AML-193 (cell line): Measurements from ENCODE around the gene COIL.

Experiments used
- DNase-seq, 2 experiments: peaks; one replicate each; lab custom pipeline; 2025; lab: John Stamatoyannopoulos, UW

Gene COIL

DNA sequence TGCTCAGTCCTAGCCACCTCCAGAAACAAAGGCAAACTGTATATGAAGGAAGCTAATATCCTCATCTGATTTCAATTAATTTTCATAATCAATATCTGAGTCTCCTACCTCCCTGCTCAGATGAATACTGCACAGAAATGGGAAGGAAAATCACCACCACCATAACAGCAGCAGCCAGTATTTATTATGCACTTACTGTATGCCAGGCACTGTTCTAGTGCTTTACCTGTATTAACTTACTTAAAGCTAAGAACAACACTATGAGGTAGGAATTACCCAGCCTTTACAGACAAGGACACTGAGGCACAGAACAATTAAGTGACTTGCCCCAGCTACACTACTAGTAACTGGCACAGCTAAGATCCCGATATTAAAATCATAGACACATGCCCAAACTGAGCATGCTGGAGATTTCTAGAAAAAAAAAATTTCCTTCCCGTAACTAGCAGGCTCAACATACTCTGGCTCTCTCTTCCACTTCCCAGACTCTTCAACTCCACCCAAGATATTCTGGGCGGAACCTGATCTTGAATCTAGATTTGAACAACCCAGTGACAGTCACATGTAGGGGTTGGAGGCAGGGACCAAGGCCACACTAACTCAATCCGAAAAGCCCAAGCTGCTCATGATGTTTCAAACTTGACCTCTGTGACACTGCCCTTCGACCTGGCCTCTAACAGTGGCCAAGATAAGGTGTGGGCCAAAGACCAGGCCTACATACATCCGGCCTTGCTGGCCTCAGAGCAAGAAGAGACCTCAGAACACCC, 50.9 kb downstream of the COIL start:
- DNase-seq: no peak

- DNase-seq: peak; percentile 88 to 91
Observed at GRCh38 chr17:56908001-56908542, 52.8 kb downstream of the COIL start.

- no peak for DNase-seq
Observed at GRCh38 chr17:56903560-56903959, 57.3 kb downstream of the COIL start.

GRCh38 chr17:56902348-56902747, 58.5 kb downstream of the COIL start:
- DNase-seq: no peak

DNA sequence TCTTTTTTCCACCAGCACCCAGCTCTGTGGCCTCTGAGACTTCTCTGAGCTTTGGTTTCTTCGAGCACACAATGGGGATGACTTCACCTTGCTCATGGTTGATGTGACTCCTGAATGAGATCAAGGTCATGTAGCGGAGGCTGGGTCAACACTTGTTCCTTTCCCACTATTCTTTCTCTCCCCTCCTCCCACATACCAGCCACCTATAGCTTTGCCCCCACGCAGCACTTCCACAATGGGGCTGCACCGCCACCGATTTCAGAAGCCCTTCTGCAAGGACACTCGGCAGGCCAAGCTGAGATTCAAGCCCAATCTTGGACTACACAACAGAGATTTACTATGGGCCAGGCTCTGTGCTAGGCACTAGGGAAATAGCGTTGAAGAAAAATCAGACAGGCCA, 61.4 kb downstream of the COIL start:
- DNase-seq: no peak

DNA sequence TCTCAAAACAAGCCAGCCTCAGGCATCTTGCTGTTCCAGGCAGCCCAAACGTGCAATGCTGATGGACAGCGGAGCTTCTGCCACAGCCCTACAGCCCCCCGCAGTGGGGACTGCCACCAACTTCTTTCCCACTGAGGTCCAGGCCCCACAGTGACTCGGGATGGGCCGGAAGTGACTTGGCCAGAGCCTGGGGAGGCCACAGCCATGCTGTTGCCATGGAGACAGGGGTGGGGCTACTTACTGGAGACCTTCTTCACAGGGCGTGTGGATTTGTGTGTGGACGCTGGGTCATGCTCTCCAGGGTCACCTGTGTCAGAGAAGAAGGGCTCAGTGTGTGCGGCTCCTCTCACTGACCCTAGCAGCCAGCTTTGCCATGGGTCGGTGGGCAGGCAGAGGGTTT, 62.0 kb downstream of the COIL start:
- no peak for DNase-seq

DNA sequence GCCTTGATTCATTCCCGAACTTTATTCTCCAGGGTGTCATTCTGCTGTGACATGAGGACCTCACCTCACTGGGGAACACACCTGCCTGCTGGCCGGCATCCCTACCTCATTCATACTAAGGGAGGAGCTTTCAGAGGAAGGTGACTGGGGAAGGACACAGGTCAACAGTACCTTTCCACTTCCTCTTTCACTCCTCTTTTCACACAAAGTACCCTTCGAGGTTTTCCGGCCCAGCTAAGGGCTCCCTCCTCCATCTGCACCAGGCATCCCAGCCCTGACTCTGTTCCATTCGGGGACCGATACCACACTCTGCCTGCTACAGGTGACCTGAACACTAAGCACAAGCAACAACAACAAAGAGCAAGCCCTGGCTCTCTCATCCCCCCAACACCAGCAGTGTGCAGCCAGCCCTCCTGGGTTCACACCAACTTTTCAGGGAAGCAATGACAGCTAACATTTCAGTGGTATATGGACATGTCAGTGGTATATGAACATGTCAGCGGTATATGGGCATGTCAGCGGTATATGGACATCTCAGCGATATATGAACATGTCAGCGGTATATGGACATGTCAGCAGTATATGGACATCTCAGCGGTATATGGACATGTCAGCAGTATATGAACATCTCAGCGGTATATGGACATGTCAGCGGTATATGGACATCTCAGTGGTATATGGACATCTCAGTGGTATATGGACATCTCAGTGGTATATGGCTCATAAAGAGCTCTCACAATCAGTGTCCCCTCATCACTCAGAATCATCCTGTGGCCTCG, 63.0 kb downstream of the COIL start:
- DNase-seq: no peak

DNA sequence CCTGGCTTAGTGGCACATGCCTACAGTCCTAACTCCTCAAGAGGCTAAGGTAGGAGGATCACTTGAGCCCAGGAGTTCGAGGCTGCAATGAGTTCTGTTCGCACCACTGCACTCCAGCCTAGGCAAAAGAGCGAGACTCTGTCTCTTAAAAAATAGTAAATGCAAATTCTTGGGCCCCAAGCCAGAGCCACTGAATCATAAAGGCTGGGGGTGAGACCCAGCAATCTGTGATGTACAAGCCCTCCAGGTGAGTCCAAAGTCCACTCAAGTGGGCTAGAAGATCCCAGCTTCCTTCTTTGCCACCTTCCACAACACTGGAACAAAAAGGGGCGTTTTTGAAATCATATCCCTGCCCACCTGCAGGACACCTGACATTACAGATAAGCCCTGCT, 63.9 kb downstream of the COIL start:
- no peak for DNase-seq

- DNase-seq: no peak
Observed at GRCh38 chr17:56896217-56896967, 64.5 kb downstream of the COIL start.

GRCh38 chr17:56894859-56895455, 65.9 kb downstream of the COIL start:
- no peak for DNase-seq

DNA sequence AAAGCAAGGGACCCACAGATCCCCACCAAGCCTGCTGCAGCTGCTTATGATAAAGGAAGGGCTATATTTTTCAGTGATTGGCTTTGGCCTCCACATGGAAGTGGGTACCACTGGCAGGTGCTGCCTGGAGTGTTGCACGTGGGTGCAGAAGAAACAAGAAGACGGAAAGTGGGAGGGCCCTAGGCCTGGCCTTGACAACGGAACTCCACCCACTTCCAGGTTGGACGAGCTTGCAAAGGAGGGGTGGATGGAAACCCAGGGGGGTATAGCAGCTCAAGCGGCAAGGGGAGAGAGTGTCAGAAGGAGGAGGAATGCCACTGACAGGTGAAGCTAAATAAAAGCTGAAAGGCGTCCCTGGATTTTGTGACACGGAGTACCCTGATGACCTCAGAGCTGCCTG, 67.3 kb downstream of the COIL start:
- DNase-seq: no peak

DNA sequence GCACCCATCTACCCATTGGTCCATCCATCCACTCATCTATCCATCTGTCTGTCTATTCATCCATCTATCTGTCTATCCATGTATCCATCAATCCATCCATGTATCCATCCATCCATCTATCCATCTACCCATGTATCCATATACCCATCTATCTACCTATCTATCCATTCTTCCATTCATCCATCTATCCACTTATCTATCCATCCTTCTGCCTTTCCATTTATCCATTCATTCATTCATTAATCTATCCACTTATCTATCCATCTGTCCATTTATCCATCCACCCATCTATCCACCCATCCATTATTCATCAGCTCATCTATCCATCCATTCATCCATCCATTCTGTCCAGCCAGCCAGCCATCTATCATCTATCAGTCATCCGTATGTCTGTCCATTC, 68.5 kb downstream of the COIL start:
- DNase-seq: no peak

- peak; percentile 10 to 28 for DNase-seq
Observed at GRCh38 chr17:56891751-56892150, 69.1 kb downstream of the COIL start.

- no peak for DNase-seq
Observed at GRCh38 chr17:56890906-56891674, 69.8 kb downstream of the COIL start.

DNA sequence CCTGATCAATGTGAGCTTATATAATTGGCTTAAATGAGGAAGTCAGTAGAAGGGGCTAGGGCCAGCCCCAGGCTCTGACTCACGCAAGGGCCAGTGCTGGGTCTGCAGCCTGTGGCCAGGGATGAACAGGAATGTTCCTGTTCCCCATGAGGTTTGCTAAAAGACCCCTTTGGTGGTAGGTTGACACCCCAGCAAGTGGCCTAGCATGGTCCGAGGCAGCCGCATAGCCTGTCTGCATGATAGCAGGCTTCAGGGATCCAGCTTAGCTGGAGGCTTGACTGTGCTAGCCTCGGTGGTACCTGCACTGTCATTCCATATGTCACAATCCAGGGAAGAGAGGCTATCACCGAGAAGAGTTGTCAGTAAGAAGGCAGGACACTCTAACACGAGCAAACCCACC, 70.5 kb downstream of the COIL start:
- DNase-seq: no peak
